Neural cell (in vitro differentiated cells): Measurements from ENCODE around the gene FHL3.

ENCODE experiments used
- CTCF ChIP-seq: fragments of 450-650 bp; IDR thresholded peaks from 2 replicates; pipeline ENCODE4 v1.5.1; 2014; ENCODE audit warnings: antibody characterized with exemption, mild to moderate bottlenecking, moderate library complexity; ENCODE audit not compliant: poor library complexity, severe bottlenecking
- EP300 ChIP-seq: fragments of 450-650 bp; conservative IDR thresholded peaks from 2 replicates; pipeline ENCODE4 v1.6.1; 2014; ENCODE audit warnings: antibody characterized with exemption, mild to moderate bottlenecking, moderate library complexity; ENCODE audit not compliant: poor library complexity, severe bottlenecking
- EZH2 ChIP-seq: fragments of 200-600, 300-800 bp; shearing (Covaris generic), sonication (generic); IDR thresholded peaks from 2 replicates; pipeline ENCODE4 v1.6.1; 2014; ENCODE audit warnings: antibody characterized with exemption, low read length, borderline replicate concordance, mild to moderate bottlenecking; ENCODE audit not compliant: insufficient read depth, poor library complexity, severe bottlenecking
- MXI1 ChIP-seq: fragments of 450-650 bp; conservative IDR thresholded peaks from 2 replicates; pipeline ENCODE4 v1.6.1; 2014; ENCODE audit warnings: antibody characterized with exemption, mild to moderate bottlenecking; ENCODE audit not compliant: poor library complexity, severe bottlenecking
- POLR2AphosphoS5 ChIP-seq: IDR thresholded peaks from 2 replicates; pipeline ENCODE4 v1.6.1; 2012
- REST ChIP-seq: IDR thresholded peaks from 2 replicates; pipeline ENCODE4 v1.6.1; 2012; ENCODE audit warnings: borderline replicate concordance

- no peak for TF ChIP-seq EZH2
- TF ChIP-seq MXI1, result no peak
- no peak for TF ChIP-seq CTCF
- no peak for TF ChIP-seq EP300
- TF ChIP-seq POLR2AphosphoS5, result no peak
- TF ChIP-seq REST, result no peak
These were observed 17.6 kb downstream of the FHL3 start for GRCh38 chr1:37987679-37988078.
